Measurements from ENCODE around the gene APLP2.

GRCh38 chr11:130100381-130101095, 30.8 kb downstream of the APLP2 start:
- TF ChIP-seq, protein P1, sequence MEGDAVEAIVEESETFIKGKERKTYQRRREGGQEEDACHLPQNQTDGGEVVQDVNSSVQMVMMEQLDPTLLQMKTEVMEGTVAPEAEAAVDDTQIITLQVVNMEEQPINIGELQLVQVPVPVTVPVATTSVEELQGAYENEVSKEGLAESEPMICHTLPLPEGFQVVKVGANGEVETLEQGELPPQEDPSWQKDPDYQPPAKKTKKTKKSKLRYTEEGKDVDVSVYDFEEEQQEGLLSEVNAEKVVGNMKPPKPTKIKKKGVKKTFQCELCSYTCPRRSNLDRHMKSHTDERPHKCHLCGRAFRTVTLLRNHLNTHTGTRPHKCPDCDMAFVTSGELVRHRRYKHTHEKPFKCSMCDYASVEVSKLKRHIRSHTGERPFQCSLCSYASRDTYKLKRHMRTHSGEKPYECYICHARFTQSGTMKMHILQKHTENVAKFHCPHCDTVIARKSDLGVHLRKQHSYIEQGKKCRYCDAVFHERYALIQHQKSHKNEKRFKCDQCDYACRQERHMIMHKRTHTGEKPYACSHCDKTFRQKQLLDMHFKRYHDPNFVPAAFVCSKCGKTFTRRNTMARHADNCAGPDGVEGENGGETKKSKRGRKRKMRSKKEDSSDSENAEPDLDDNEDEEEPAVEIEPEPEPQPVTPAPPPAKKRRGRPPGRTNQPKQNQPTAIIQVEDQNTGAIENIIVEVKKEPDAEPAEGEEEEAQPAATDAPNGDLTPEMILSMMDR (IDR thresholded peaks at IDR 0.05; ENCODE audit: borderline replicate concordance, extremely low read depth, low read length, poor library complexity, severe bottlenecking): no peak
- TF ChIP-seq EZH2 (IDR thresholded peaks at IDR 0.05; ENCODE audit: borderline replicate concordance, low read depth, low read length, severe bottlenecking): no peak

All from DND-41 (cell line).